HG02623 (cell line): ENCODE results near the gene SAP30BP.
"Not testable (repeated sequence)": the region's sequence is repeated elsewhere in the genome, so short reads cannot be mapped to it uniquely, and the experiment has no call there.

Experiments
- ATAC-seq: cut with Tn5 transposase; IDR thresholded peaks from one replicate; pipeline ENCODE4 v1.9.1; 2021; ENCODE audit warnings: moderate library complexity; ENCODE audit not compliant: unreplicated experiment

Gene SAP30BP

GRCh38 chr17:75633486-75634375 lies 33.4 kb upstream of the SAP30BP start:
- ATAC-seq = no peak

DNA sequence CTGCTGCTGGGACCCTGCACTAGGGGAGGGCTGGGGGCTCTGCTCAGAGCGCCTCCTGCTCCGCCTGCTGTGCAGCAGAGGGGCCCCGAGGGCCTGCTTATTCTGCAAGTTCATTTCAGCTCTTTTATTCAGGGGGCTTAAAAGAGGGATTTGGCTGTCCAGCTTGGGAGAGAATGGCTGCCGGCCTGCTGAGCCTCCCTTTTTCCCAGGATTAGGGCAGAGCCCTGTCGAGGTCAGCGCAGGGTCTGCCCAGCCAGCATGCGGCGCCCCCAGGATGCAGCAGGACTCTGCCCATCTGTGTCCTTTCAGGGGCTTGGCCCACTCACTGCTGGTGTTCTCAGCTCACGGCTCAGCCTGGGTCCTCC lies 32.8 kb upstream of the SAP30BP start:
- no peak for ATAC-seq

GRCh38 chr17:75634754-75635609 lies 32.2 kb upstream of the SAP30BP start:
- no peak for ATAC-seq

- no peak for ATAC-seq
Observed at GRCh38 chr17:75635610-75636202, 31.4 kb upstream of the SAP30BP start.

- ATAC-seq = no peak
Observed at GRCh38 chr17:75636381-75637142, 30.6 kb upstream of the SAP30BP start.

GRCh38 chr17:75637143-75637538 lies 30.0 kb upstream of the SAP30BP start:
- no peak for ATAC-seq

DNA sequence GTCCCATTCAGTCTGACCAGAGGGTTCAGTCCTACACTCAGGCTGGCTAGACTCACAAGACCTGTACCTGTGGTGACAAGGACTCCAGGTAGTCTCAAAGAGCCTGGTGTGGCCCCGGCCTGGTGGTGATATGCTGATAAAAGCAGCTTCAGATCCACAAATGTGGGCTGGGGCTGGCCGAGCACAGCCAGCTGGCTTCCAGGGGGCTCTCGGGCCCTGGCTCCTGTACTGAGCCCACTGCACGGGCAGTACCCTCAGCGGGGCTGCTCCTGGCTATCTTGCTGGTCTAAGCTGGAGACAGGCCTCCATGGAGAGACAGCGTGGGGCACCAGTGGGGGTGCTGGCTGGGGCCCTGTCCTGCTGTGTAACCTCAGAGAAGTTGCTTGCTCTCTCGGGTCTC lies 29.6 kb upstream of the SAP30BP start:
- ATAC-seq = no peak

- ATAC-seq = not testable (repeated sequence)
Observed at GRCh38 chr17:75638039-75638438, 29.1 kb upstream of the SAP30BP start.

GRCh38 chr17:75638893-75639292 lies 28.2 kb upstream of the SAP30BP start:
- no peak for ATAC-seq

- ATAC-seq = no peak
Observed at GRCh38 chr17:75639327-75639726, 27.8 kb upstream of the SAP30BP start.

DNA sequence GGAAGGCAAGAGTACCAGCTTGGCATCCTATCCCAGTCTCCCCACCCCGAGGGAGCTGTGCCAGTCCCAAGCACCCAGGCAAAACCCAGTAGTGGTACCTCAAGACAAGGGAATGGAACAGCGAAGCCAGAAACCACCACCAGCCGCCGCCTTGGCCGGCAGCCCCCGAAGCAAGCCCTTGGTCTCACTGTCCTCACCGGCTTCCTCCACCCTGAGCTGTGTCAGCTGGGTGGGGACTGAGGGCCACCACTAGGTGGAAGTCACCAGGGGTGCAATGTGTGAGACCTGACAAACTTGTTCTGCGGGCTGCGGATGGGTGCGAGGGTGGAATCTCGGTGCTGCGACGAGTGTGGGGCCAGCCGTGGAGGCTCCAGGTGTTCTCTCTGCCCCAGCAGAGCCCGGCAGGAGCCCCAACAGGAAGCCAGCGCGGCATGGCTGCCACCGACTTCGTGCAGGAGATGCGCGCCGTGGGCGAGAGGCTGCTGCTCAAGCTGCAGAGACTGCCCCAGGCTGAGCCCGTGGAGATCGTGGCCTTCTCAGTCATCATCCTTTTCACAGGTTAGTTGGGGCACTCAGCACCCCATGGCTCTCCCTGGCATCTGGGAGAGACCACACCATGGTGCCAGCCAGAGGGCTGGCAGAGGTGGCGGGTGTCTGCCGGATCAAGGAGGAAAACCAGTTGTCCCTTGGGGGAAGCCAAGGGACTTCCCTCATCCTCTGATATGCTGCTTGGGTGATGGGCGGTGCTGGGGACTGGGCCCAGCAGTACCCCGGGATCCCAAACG lies 27.2 kb upstream of the SAP30BP start:
- no peak for ATAC-seq

DNA sequence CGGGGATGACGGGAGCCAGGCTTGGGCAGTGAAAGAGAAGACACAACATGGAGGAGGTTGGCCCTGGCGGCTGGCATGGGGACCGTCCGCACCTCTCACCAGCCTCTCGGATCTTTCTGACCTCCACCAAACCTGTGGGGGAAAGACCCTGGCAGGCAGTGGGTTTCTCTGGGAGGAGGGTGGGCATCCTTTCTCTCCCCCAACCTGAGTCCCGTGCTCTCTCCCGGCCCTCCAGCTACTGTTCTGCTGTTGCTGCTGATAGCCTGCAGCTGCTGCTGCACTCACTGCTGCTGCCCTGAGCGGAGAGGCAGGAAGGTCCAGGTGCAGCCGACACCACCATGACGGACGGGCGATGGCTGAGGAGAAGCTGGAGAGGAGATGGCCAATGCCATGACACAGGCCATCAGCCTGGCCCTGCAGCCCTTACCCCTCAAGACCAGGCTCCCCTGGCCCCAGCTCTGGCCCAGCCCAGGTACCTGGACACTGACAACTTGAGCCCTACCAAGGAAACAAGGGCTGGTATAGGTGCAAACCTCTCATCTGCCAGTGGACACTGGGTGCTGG lies 26.5 kb upstream of the SAP30BP start:
- ATAC-seq = no peak

DNA sequence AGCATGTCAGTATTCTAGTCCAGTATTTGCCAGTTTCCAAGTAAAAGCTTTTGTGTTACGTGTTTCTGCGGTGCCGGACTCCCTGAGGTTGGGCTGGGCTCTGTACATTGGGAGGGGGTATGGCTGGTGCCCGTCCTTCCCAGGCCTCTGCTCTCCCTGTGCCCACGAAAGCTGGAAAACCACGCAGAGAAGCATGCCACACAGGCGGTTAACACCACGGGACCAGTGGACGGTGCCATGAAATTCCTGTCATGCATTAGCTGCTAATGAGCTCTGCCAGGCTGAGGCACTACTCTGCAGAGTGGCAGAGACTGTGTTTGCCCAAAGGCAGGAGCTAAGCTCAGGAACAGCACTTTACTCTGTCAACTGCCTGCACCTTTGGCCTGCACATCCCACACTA lies 25.8 kb upstream of the SAP30BP start:
- ATAC-seq = no peak

- no peak for ATAC-seq
Observed at GRCh38 chr17:75642182-75642783, 24.9 kb upstream of the SAP30BP start.

GRCh38 chr17:75642784-75643642 lies 24.1 kb upstream of the SAP30BP start:
- ATAC-seq = no peak

DNA sequence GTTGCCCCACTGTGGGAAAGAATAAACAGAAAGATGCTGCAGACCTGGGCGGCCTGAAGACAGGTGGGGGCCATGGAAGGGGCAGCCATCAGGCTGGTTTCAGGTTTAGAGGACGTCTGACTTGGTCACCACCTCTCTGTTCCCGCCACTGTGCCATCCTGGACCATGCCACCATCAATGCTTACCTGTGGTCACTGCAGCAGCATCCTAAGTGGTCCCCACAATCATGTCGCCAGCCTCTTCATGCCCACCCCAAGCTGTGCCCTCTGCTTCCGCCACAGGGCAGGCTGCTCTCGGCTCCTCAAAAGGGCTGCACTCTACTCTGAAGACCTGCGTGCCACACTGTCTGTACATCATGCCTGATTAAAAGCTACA lies 23.5 kb upstream of the SAP30BP start:
- no peak for ATAC-seq

GRCh38 chr17:75645501-75645888 lies 21.6 kb upstream of the SAP30BP start:
- ATAC-seq = no peak

GRCh38 chr17:75645889-75646637 lies 21.1 kb upstream of the SAP30BP start:
- no peak for ATAC-seq
